ENCODE results near the gene BTN1A1. TPM values are rescaled to one million over a fixed set of nuclear protein-coding genes. Genes with fewer than 3 reads are reported as not detected.

BTN1A1 gene
- total and polyA plus RNA-seq, 10 of the 15 experiments (the other 5 are each of a cell fraction or from before 2014, with no cell fraction given), result 0.05 to 2.2 (median 0.87) TPM

DNA sequence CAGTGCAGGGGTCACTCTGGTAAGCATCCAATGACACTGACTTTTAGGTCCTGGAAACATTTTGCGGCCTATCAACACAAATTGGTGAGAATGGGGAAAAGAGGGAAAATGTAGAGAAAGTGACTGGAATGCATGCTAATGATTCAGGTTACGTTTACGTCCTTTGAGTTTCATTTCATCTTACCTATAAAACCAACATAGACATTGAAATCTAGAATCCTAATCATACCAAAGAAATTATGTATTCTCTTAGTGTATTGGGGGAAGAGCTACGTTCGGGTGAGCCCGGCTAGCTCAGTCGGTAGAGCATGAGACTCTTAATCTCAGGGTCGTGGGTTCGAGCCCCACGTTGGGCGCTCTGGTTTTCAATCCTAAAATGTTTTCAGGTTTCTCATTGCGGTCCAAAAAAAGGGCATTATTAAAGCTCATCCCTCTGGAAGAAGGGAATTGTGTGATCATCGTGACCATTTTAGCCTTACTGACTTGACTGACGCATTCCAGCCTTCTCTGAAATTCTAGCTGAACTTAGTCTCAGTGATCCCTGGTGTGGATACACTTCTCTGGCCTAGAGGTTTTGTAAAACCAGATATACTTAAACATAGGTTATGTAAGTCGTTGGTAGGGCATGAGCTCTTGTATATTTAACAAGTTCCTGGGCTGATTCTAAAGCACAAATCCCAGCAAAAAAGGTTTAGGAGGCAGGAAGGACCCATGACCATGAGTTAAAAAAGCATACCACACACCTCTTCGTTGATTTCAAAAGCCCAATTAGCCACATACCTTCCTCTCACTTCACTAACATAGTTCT lies 56.4 kb downstream of the BTN1A1 start (continued):
- TF ChIP-seq SKIL (IDR thresholded peaks at IDR 0.05; ENCODE audit: low read depth, poor library complexity, severe bottlenecking) (peak; percentile 70), ETV6 (conservative IDR thresholded peaks at IDR 0.05 in 1 of 2, IDR thresholded peaks at IDR 0.05 in 1 of 2; ENCODE audit: borderline replicate concordance in 1 of 2, low read depth in 1 of 2) (no peak), RUNX3 (IDR thresholded peaks at IDR 0.05; ENCODE audit: low read length) (peak; percentile 79), EED (IDR thresholded peaks at IDR 0.05; ENCODE audit: low read depth) (peak; percentile 76), HDGF (IDR thresholded peaks at IDR 0.05) (no peak), HCFC1 (IDR thresholded peaks at IDR 0.05; ENCODE audit: low read length) (no peak), MTA3 (IDR thresholded peaks at IDR 0.05; ENCODE audit: borderline replicate concordance, low read length) (no peak), CEBPZ (IDR thresholded peaks at IDR 0.05; ENCODE audit: low read depth, low read length) (no peak), CBX3 (IDR thresholded peaks at IDR 0.05; ENCODE audit: borderline replicate concordance, low read depth) (no peak), SUPT20H (IDR thresholded peaks at IDR 0.05; ENCODE audit: borderline replicate concordance, control insufficient read depth, low read depth, low read length) (no peak), HSF1 (IDR thresholded peaks at IDR 0.05; ENCODE audit: low read depth, low read length) (no peak), LARP7 (IDR thresholded peaks at IDR 0.05) (no peak), TBL1XR1 (IDR thresholded peaks at IDR 0.05; ENCODE audit: low read depth, low read length) (no peak)
- TF ChIP-seq, protein P1, sequence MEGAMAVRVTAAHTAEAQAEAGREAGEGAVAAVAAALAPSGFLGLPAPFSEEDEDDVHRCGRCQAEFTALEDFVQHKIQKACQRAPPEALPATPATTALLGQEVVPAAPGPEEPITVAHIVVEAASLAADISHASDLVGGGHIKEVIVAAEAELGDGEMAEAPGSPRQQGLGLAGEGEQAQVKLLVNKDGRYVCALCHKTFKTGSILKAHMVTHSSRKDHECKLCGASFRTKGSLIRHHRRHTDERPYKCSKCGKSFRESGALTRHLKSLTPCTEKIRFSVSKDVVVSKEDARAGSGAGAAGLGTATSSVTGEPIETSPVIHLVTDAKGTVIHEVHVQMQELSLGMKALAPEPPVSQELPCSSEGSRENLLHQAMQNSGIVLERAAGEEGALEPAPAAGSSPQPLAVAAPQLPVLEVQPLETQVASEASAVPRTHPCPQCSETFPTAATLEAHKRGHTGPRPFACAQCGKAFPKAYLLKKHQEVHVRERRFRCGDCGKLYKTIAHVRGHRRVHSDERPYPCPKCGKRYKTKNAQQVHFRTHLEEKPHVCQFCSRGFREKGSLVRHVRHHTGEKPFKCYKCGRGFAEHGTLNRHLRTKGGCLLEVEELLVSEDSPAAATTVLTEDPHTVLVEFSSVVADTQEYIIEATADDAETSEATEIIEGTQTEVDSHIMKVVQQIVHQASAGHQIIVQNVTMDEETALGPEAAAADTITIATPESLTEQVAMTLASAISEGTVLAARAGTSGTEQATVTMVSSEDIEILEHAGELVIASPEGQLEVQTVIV (IDR thresholded peaks at IDR 0.05; ENCODE audit: borderline replicate concordance, partially characterized antibody), result no peak
- TF ChIP-seq, protein P2, sequence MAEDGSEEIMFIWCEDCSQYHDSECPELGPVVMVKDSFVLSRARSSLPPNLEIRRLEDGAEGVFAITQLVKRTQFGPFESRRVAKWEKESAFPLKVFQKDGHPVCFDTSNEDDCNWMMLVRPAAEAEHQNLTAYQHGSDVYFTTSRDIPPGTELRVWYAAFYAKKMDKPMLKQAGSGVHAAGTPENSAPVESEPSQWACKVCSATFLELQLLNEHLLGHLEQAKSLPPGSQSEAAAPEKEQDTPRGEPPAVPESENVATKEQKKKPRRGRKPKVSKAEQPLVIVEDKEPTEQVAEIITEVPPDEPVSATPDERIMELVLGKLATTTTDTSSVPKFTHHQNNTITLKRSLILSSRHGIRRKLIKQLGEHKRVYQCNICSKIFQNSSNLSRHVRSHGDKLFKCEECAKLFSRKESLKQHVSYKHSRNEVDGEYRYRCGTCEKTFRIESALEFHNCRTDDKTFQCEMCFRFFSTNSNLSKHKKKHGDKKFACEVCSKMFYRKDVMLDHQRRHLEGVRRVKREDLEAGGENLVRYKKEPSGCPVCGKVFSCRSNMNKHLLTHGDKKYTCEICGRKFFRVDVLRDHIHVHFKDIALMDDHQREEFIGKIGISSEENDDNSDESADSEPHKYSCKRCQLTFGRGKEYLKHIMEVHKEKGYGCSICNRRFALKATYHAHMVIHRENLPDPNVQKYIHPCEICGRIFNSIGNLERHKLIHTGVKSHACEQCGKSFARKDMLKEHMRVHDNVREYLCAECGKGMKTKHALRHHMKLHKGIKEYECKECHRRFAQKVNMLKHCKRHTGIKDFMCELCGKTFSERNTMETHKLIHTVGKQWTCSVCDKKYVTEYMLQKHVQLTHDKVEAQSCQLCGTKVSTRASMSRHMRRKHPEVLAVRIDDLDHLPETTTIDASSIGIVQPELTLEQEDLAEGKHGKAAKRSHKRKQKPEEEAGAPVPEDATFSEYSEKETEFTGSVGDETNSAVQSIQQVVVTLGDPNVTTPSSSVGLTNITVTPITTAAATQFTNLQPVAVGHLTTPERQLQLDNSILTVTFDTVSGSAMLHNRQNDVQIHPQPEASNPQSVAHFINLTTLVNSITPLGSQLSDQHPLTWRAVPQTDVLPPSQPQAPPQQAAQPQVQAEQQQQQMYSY (CRISPR knock-in tag; IDR thresholded peaks at IDR 0.05), result no peak

Data from GM12878 (cell line).